ENCODE measurements around the gene SDHAF2.

GRCh38 chr11:61422226-61422625 lies 7.7 kb upstream of the SDHAF2 start:
- TF ChIP-seq TEAD4 (IDR thresholded peaks at IDR 0.05; ENCODE audit: borderline replicate concordance, insufficient read depth) (no peak), REST (IDR thresholded peaks at IDR 0.05; ENCODE audit: low read depth, low read length) (no peak), YY1 (IDR thresholded peaks at IDR 0.05; ENCODE audit: low read depth) (no peak), CTCF (IDR thresholded peaks at IDR 0.05) (no peak), FOXM1 (IDR thresholded peaks at IDR 0.05; ENCODE audit: low read depth) (no peak), EZH2phosphoT487 (IDR thresholded peaks at IDR 0.05; ENCODE audit: borderline replicate concordance, low read depth) (no peak), POLR2AphosphoS5 (IDR thresholded peaks at IDR 0.05; ENCODE audit: low read depth, low read length) (no peak), GATA2 (CRISPR knock-in tag; IDR thresholded peaks at IDR 0.05) (no peak)
